CD4-positive, alpha-beta T cell (primary cell): ENCODE measurements around the gene RGS18. TPM values are rescaled to one million over a fixed set of nuclear protein-coding genes. Genes with fewer than 3 reads are reported as not detected.

Source experiments
- ATAC-seq: fragments of 200-7000 bp; cut with Tn5 transposase; one replicate; pipeline ENCODE4 v1.10.0; 2022; ENCODE audit warnings: mild to moderate bottlenecking; ENCODE audit not compliant: poor library complexity
- CTCF ChIA-PET: fragments of 350-600 bp; sonication (Branson Sonifier 250); formaldehyde crosslinking; loops from one replicate; lab custom pipeline; 2021; ENCODE audit warnings: antibody characterized with exemption, inconsistent platforms; lab: Charles Lee
- POLR2A ChIA-PET: fragments of 350-600 bp; sonication (Branson Sonifier 250); formaldehyde crosslinking; loops from one replicate; lab custom pipeline; 2021; ENCODE audit warnings: antibody characterized with exemption, inconsistent platforms; lab: Charles Lee
- DNase-seq, 14 experiments: peaks; one replicate each; pipeline ENCODE4 v3.0.0-alpha.2; 2013 to 2020; ENCODE audit warnings: mixed read lengths in 2 of 14
- H3K27ac ChIP-seq, 2 donors: one replicate each; pipeline versions ENCODE4 v1.5.1 to v1.7.0; 2013; ENCODE audit warnings: low read length in 2 of 2, low read depth in 1 of 2, mild to moderate bottlenecking in 1 of 2
- H3K27me3 ChIP-seq, 2 experiments: 1 replicate in 1 of 2; 2 replicates in 1 of 2; pipeline versions ENCODE4 v1.6.1 to v1.7.0; 2013; ENCODE audit warnings: low read length in 2 of 2, control low read depth in 1 of 2, mild to moderate bottlenecking in 1 of 2, moderate library complexity in 1 of 2; ENCODE audit not compliant: insufficient read depth in 2 of 2, control insufficient read depth in 1 of 2
- H3K36me3 ChIP-seq: one replicate; pipeline ENCODE4 v1.6.1; 2013; ENCODE audit warnings: low read length, control low read depth; ENCODE audit not compliant: insufficient read depth
- H3K4me1 ChIP-seq: one replicate; pipeline ENCODE4 v1.6.1; 2013; ENCODE audit warnings: low read length, control low read depth; ENCODE audit not compliant: insufficient read depth
- H3K4me3 ChIP-seq: one replicate; pipeline ENCODE4 v1.5.1; 2013; ENCODE audit warnings: mild to moderate bottlenecking, low read length, moderate library complexity
- H3K9me3 ChIP-seq, 2 experiments: 1 replicate in 1 of 2; 2 replicates in 1 of 2; pipeline versions ENCODE4 v1.6.1 to v1.7.0; 2013; ENCODE audit warnings: low read length in 2 of 2, mild to moderate bottlenecking in 2 of 2, control low read depth in 1 of 2, moderate library complexity in 1 of 2; ENCODE audit not compliant: control insufficient read depth in 1 of 2, insufficient read depth in 1 of 2
- H3K27ac Mint-ChIP-seq: one replicate; pipeline ENCODE4 v1.8.0; 2020; ENCODE audit warnings: mixed read lengths
- H3K27me3 Mint-ChIP-seq: one replicate; pipeline ENCODE4 v1.8.0; 2021; ENCODE audit warnings: mixed read lengths
- H3K36me3 Mint-ChIP-seq: one replicate; pipeline ENCODE4 v1.8.0; 2021; ENCODE audit warnings: low read depth, mixed read lengths
- H3K4me1 Mint-ChIP-seq: one replicate; pipeline ENCODE4 v1.8.0; 2021; ENCODE audit warnings: low read depth, mixed read lengths
- H3K4me3 Mint-ChIP-seq: one replicate; pipeline ENCODE4 v1.8.0; 2020; ENCODE audit warnings: mild to moderate bottlenecking, mixed read lengths
- H3K9me3 Mint-ChIP-seq: one replicate; pipeline ENCODE4 v1.8.0; 2020; ENCODE audit warnings: mixed read lengths
- intact Hi-C, 2 experiments: fragments of 100-400 bp; cut with DNase I in 1 of 2; cut with micrococcal nuclease in 1 of 2; formaldehyde crosslinking; loops; one replicate each; pipeline versions ENCODE4 v1.15.1 to v1.9.0; 2023 to 2025; cut with DNase I, micrococcal nuclease
- total RNA-seq, 174 experiments: library from RNA in 2 of 174; stranded (reverse) in 2 of 174; gene quantifications; one replicate each; pipeline ENCODE4 v1.2.3 and lab custom pipeline; 2021 to 2026
- TF ChIP-seq, protein P1 (sequence below): fragments of 200-600 bp; IDR thresholded peaks from one replicate; pipeline ENCODE4 v1.8.0; 2022; ENCODE audit warnings: antibody characterized with exemption, mild to moderate bottlenecking

The RGS18 gene
- total RNA-seq, 2 experiments from 2014 or later = 0.22 to 0.95 TPM

DNA sequence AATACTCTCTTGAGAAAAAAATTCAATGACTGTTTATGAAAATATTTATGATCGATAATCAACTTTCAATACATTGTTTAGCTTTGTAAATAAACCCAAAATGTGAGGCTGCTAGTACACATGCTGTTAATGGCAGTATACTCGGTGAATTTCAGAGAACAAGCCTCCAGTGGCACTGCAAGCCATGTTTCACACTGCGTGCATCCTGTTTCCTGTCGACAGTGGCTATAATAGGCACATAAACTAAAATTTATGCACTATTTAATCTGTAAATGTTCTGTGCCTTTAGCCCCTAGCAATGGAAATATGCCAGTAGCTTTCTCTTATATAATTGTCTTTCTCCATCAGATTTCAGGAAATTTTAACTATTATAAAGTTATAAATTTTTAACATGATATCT, 26.3 kb upstream of the RGS18 start:
- ATAC-seq (no peak), DNase-seq (no peak)
- H3K4me1 Mint-ChIP-seq = no peaks in the 10 kb centered on the region
- Histone ChIP-seq H3K36me3 (no peaks in the 10 kb centered on the region), H3K27ac (no peak overlapping the region), H3K9me3 (no peaks in the 10 kb centered on the region), H3K4me1 (no peaks in the 10 kb centered on the region), H3K4me3 (no peak overlapping the region), H3K27me3 (no peaks in the 10 kb centered on the region)
- no peaks in the 10 kb centered on the region for H3K36me3 Mint-ChIP-seq
- no peak overlapping the region for H3K27ac Mint-ChIP-seq
- TF ChIP-seq, protein P1, sequence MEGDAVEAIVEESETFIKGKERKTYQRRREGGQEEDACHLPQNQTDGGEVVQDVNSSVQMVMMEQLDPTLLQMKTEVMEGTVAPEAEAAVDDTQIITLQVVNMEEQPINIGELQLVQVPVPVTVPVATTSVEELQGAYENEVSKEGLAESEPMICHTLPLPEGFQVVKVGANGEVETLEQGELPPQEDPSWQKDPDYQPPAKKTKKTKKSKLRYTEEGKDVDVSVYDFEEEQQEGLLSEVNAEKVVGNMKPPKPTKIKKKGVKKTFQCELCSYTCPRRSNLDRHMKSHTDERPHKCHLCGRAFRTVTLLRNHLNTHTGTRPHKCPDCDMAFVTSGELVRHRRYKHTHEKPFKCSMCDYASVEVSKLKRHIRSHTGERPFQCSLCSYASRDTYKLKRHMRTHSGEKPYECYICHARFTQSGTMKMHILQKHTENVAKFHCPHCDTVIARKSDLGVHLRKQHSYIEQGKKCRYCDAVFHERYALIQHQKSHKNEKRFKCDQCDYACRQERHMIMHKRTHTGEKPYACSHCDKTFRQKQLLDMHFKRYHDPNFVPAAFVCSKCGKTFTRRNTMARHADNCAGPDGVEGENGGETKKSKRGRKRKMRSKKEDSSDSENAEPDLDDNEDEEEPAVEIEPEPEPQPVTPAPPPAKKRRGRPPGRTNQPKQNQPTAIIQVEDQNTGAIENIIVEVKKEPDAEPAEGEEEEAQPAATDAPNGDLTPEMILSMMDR = no peak
- H3K4me3 Mint-ChIP-seq = no peak overlapping the region
- no peaks in the 10 kb centered on the region for H3K9me3 Mint-ChIP-seq
- ChIA-PET CTCF (no interaction called here), POLR2A (no interaction called here)
- intact Hi-C loops = no loop called here
- H3K27me3 Mint-ChIP-seq = no peaks in the 10 kb centered on the region

DNA sequence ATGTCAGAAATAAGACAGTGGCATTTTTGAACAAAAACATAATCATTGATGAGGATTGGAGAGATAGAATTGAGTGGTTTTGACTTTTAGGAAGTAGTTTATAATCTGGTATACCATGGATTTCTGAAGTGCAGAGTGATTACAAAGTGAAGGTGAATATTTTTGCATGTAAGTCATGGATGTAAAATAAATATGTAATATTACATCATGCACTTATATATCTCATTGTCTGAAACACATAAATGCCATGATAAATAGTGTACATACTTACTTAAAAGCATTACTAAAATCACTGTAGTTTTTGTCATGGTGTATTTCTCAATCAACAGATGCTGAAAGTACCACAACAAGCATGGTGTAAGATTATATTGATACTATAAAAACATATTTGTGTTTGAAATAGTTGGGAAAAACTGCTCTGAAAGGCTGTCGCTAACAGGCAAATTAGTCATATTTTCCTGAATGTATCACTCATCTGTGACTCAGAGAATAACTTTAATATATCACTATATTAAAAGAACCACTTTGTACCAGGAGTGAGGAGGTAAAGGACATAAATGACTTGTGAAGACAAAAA, 24.8 kb upstream of the RGS18 start:
- Histone ChIP-seq H3K4me1 (no peaks in the 10 kb centered on the region), H3K27ac (no peak overlapping the region), H3K36me3 (no peaks in the 10 kb centered on the region), H3K4me3 (no peak overlapping the region), H3K9me3 (no peaks in the 10 kb centered on the region), H3K27me3 (no peaks in the 10 kb centered on the region)
- H3K36me3 Mint-ChIP-seq = no peaks in the 10 kb centered on the region
- no peak overlapping the region for H3K4me3 Mint-ChIP-seq
- no peaks in the 10 kb centered on the region for H3K9me3 Mint-ChIP-seq
- POLR2A ChIA-PET = no interaction called here
- no peaks in the 10 kb centered on the region for H3K27me3 Mint-ChIP-seq
- DNase-seq (no peak), ATAC-seq (no peak)
- CTCF ChIA-PET = no interaction called here
- TF ChIP-seq, protein P1 = no peak
- H3K27ac Mint-ChIP-seq = no peak overlapping the region
- H3K4me1 Mint-ChIP-seq = no peaks in the 10 kb centered on the region
- intact Hi-C loops = no loop called here

DNA sequence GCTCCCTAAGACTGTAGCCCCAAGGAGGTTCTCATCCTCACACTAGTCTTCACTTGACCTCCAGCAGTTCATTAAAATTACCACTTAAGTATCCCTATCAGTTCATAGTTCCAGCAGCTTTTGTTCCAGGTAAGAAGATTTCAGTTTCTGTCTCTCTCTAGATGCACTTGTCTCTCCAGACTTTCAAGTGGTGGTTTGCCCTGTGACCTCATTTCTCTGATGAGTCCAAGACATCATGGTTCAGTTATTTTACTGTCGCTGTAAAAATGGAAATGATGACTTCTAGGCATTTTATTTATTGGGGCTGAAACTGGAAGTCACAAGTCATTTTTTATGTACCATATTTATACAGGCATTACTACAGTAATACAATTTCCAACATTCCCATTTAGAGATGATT, 17.9 kb upstream of the RGS18 start:
- Histone ChIP-seq H3K4me1 (no peaks in the 10 kb centered on the region), H3K27me3 (no peaks in the 10 kb centered on the region), H3K36me3 (no peaks in the 10 kb centered on the region), H3K4me3 (no peak overlapping the region), H3K27ac (no peak overlapping the region), H3K9me3 (no peaks in the 10 kb centered on the region)
- ChIA-PET POLR2A (no interaction called here), CTCF (no interaction called here)
- intact Hi-C loops = no loop called here
- no peak for ATAC-seq
- DNase-seq = no peak
- H3K4me1 Mint-ChIP-seq = no peaks in the 10 kb centered on the region
- no peaks in the 10 kb centered on the region for H3K9me3 Mint-ChIP-seq
- no peaks in the 10 kb centered on the region for H3K36me3 Mint-ChIP-seq
- TF ChIP-seq, protein P1 = no peak
- H3K27ac Mint-ChIP-seq = no peak overlapping the region
- no peak overlapping the region for H3K4me3 Mint-ChIP-seq
- H3K27me3 Mint-ChIP-seq = no peaks in the 10 kb centered on the region
